PC-3 (cell line): ENCODE measurements around the gene SOBP. TPM values are rescaled to one million over a fixed set of nuclear protein-coding genes. Genes with fewer than 3 reads are reported as not detected.

Experiments used
- ATAC-seq: fragments of 200-7000 bp; cut with Tn5 transposase; 2 replicates; pipeline ENCODE4 v1.9.1; 2020; ENCODE audit warnings: mild to moderate bottlenecking, moderate library complexity
- BruUV-seq: library from RNA; stranded (reverse); fragments of 400-500 nt; replicated peaks from 2 replicates; lab custom pipeline; 2021; lab: Mats Ljungman, UMichigan
- CTCF ChIA-PET: fragments of 300-600 bp; sonication (Branson Sonifier 250); formaldehyde crosslinking; loops from one replicate; lab custom pipeline; 2022; ENCODE audit warnings: antibody characterized with exemption; lab: Charles Lee
- POLR2A ChIA-PET: fragments of 300-600 bp; sonication (Branson Sonifier 250); formaldehyde crosslinking; loops from one replicate; lab custom pipeline; 2022; ENCODE audit warnings: antibody characterized with exemption; ENCODE audit not compliant: unreplicated experiment; lab: Charles Lee
- DNase-seq: peaks from one replicate; pipeline ENCODE4 v3.0.0-alpha.2; 2015
- H2AFZ ChIP-seq: fragments of 300-600 bp; sonication (generic); 2 replicates; pipeline ENCODE4 v1.6.0; 2016; ENCODE audit warnings: antibody characterized with exemption, low read length
- H3F3A ChIP-seq: fragments of 300-600 bp; sonication (generic); one replicate; pipeline ENCODE4 v1.6.0; 2017; ENCODE audit warnings: antibody characterized with exemption, low read length, control low read depth, mild to moderate bottlenecking; ENCODE audit not compliant: unreplicated experiment
- H3K27ac ChIP-seq: fragments of 300-600 bp; sonication (generic); 2 replicates; pipeline ENCODE4 v1.5.1; 2016; ENCODE audit warnings: mild to moderate bottlenecking, low read length
- H3K27me3 ChIP-seq: fragments of 300-600 bp; sonication (generic); 2 replicates; pipeline ENCODE4 v1.6.1; 2016; ENCODE audit warnings: low read length, mixed read lengths
- H3K36me3 ChIP-seq: fragments of 300-600 bp; sonication (generic); 2 replicates; pipeline ENCODE4 v1.6.1; 2016; ENCODE audit warnings: low read depth, mixed run types, low read length, mixed read lengths
- H3K4me1 ChIP-seq: fragments of 300-600 bp; sonication (generic); 2 replicates; pipeline ENCODE4 v1.5.1; 2016; ENCODE audit warnings: low read length; ENCODE audit not compliant: insufficient read depth
- H3K4me2 ChIP-seq: fragments of 300-600 bp; sonication (generic); 2 replicates; pipeline ENCODE4 v1.6.0; 2016; ENCODE audit warnings: low read length
- H3K4me3 ChIP-seq: fragments of 300-600 bp; sonication (generic); 2 replicates; pipeline ENCODE4 v1.5.1; 2016; ENCODE audit warnings: mild to moderate bottlenecking, low read length, mixed read lengths
- H3K79me2 ChIP-seq: fragments of 300-600 bp; sonication (generic); 2 replicates; pipeline ENCODE4 v1.6.1; 2017; ENCODE audit warnings: low read length, mixed read lengths
- H3K9ac ChIP-seq: fragments of 300-600 bp; sonication (generic); 2 replicates; pipeline ENCODE4 v1.6.0; 2016; ENCODE audit warnings: mild to moderate bottlenecking, low read length
- H3K9me2 ChIP-seq: fragments of 300-600 bp; sonication (generic); replicated peaks from 2 replicates; pipeline ENCODE4 v1.6.1; 2016; ENCODE audit warnings: mixed run types, low read length, mixed read lengths
- H3K9me3 ChIP-seq: fragments of 300-600 bp; sonication (generic); 2 replicates; pipeline ENCODE4 v1.6.1; 2016; ENCODE audit warnings: low read length, mixed read lengths
- H4K20me1 ChIP-seq: fragments of 300-600 bp; sonication (generic); 2 replicates; pipeline ENCODE4 v1.6.1; 2016; ENCODE audit warnings: low read length, mixed read lengths
- CTCF ChIP-seq: fragments of 300-600 bp; sonication (generic); conservative IDR thresholded peaks from 2 replicates; pipeline ENCODE4 v1.5.1; 2017; ENCODE audit warnings: antibody characterized with exemption, low read depth, mild to moderate bottlenecking, low read length
- EZH2 ChIP-seq: fragments of 300-600 bp; sonication (generic); IDR thresholded peaks from one replicate; pipeline ENCODE4 v1.6.1; 2017; ENCODE audit warnings: antibody characterized with exemption, mild to moderate bottlenecking, low read length; ENCODE audit not compliant: unreplicated experiment
- EZH2phosphoT487 ChIP-seq: fragments of 300-600 bp; sonication (generic); IDR thresholded peaks from 2 replicates; pipeline ENCODE4 v1.6.1; 2018; ENCODE audit warnings: mild to moderate bottlenecking, antibody characterized with exemption, low read length, borderline replicate concordance
- intact Hi-C: fragments of 100-400 bp; cut with micrococcal nuclease; formaldehyde crosslinking; loops from 2 replicates; pipeline ENCODE4 v1.9.0; 2023
- total RNA-seq: library from RNA; depleted of rRNA; stranded (reverse); fragments of >200 nt; gene quantifications from 2 replicates; pipeline ENCODE4 v1.2.3, GENCODE V29; 2014

SOBP gene
- total RNA-seq, 1 experiment from 2014 or later = 0.15 TPM

DNA sequence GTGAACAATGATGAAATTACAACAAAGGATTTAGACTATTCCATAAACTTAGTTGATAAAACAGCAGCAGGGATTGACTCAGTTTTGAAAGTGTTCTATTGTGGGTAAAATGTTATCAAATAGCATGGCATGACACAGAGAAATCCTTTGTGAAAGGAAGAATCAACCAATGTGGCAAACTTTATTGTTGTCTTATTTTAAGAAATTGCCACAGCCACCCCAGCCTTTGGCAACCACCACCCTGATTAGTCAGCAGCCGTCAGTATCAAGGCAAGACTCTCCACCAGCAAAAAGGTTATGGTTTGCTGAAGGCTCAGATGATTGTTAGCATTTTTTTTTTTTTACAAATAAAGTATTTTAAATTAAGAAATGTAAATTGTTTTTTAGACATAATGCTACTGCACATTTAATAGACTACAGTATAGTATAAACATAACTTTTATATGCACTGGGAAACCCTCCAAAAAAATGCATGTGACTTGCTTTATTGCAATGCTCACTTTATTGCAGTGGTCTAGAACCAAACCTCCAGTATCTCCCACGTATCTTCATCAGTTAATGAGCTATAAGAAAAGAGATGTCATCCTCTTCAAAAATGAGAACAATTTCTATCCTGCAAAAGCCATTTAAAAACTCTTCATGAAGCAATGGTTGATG is 162.7 kb downstream of the SOBP start:
- H3K4me2 ChIP-seq = no peak overlapping the region
- no TSS peak for BruUV-seq
- DNase-seq (peak; percentile 40), ATAC-seq (no peak)
- no peak overlapping the region for H3K9ac ChIP-seq
- CTCF ChIA-PET = no interaction called here
- intact Hi-C loops = no loop called here
- H3F3A ChIP-seq = no peaks in the 10 kb centered on the region
- H3K36me3 ChIP-seq = no peaks in the 10 kb centered on the region
- no peaks in the 10 kb centered on the region for H3K27me3 ChIP-seq
- H3K9me3 ChIP-seq = no peaks in the 10 kb centered on the region
- POLR2A ChIA-PET = no interaction called here
- H2AFZ ChIP-seq = no peak overlapping the region
- H3K9me2 ChIP-seq = no peaks in the 10 kb centered on the region
- H4K20me1 ChIP-seq = no peaks in the 10 kb centered on the region
- H3K4me1 ChIP-seq = peaks cover 12% of the 10 kb centered on the region
- no peaks in the 10 kb centered on the region for H3K79me2 ChIP-seq
- no peak overlapping the region for H3K4me3 ChIP-seq
- no peak overlapping the region for H3K27ac ChIP-seq
- TF ChIP-seq EZH2 (no peak), CTCF (no peak), EZH2phosphoT487 (no peak)

DNA sequence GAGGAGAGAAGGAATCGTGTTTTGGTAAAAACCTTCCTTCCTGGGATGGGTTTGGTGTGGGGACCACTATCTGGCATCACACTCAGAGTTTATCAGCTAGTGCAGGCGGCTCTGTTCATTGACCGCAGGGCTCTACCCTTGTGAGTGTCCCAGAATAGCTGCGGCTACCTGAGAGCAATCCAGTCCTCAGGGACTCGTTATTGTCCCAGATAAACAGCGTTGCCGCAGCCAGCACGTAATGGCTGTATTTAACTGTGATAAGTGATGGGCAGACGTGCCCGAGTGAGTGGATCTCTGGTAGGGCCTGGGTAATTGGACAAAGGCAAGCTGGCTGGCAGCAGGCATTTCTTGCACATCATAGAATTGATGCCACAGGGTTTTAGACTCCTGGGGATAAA is 163.3 kb downstream of the SOBP start:
- no peak overlapping the region for H3K9ac ChIP-seq
- H3K36me3 ChIP-seq = no peaks in the 10 kb centered on the region
- intact Hi-C loops = no loop called here
- H4K20me1 ChIP-seq = no peaks in the 10 kb centered on the region
- no peaks in the 10 kb centered on the region for H3F3A ChIP-seq
- ATAC-seq (no peak), DNase-seq (no peak)
- H3K4me2 ChIP-seq = no peak overlapping the region
- POLR2A ChIA-PET = no interaction called here
- no peaks in the 10 kb centered on the region for H3K79me2 ChIP-seq
- TF ChIP-seq EZH2 (no peak), EZH2phosphoT487 (no peak), CTCF (no peak)
- no TSS peak for BruUV-seq
- no peaks in the 10 kb centered on the region for H3K9me3 ChIP-seq
- no peaks in the 10 kb centered on the region for H3K9me2 ChIP-seq
- H3K27ac ChIP-seq = no peak overlapping the region
- CTCF ChIA-PET = no interaction called here
- H2AFZ ChIP-seq = no peak overlapping the region
- H3K4me1 ChIP-seq = peaks cover 12% of the 10 kb centered on the region
- H3K4me3 ChIP-seq = no peak overlapping the region
- no peaks in the 10 kb centered on the region for H3K27me3 ChIP-seq

DNA sequence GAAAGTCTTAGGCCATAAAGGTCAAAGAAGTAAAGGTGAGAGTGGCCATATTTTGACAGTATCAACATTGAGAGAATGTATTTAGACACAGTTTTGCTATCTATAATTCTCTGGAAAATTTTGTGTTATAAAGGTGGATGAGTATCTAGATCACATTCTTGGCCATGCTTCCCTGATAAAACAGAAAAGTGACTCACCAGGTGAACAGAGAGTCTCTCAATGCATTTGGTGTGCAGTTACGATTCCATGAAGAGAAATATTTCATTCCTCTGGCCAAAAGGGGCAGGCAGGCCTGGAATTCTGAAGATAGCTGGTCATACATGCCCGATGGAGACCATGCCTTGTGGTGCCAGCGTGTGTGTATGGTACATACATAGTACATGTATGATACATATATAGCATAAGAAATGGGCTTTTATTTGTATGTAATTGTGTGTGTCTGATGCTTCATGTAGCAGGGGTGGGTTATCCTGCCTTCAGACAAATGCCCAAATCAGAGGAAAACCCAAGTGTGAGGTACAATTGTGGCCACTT is 164.0 kb downstream of the SOBP start:
- BruUV-seq = no TSS peak
- no peaks in the 10 kb centered on the region for H3K9me2 ChIP-seq
- H3F3A ChIP-seq = no peaks in the 10 kb centered on the region
- peaks cover 17% of the 10 kb centered on the region for H3K4me1 ChIP-seq
- no peak overlapping the region for H3K9ac ChIP-seq
- H3K4me2 ChIP-seq = no peak overlapping the region; the same call in 1 of the 2 replicates
- DNase-seq (peak; percentile 44), ATAC-seq (peak; percentile 51)
- ChIA-PET CTCF (no interaction called here), POLR2A (no interaction called here)
- no peaks in the 10 kb centered on the region for H3K27me3 ChIP-seq
- no peaks in the 10 kb centered on the region for H3K36me3 ChIP-seq
- no peaks in the 10 kb centered on the region for H3K9me3 ChIP-seq
- TF ChIP-seq EZH2phosphoT487 = no peak
- TF ChIP-seq EZH2 = no peak
- no peak for TF ChIP-seq CTCF
- no peaks in the 10 kb centered on the region for H4K20me1 ChIP-seq
- intact Hi-C loops = no loop called here
- no peak overlapping the region for H3K27ac ChIP-seq
- no peak overlapping the region for H2AFZ ChIP-seq
- H3K4me3 ChIP-seq = no peak overlapping the region
- no peaks in the 10 kb centered on the region for H3K79me2 ChIP-seq
